Right atrium auricular region (tissue), 2 donors: ENCODE data around the gene TLCD2. TPM values are rescaled to one million over a fixed set of nuclear protein-coding genes. Genes with fewer than 3 reads are reported as not detected.
"Not testable (repeated sequence)": the region's sequence is repeated elsewhere in the genome, so short reads cannot be mapped to it uniquely, and the experiment has no call there.

Experiments
- DNase-seq: peaks from one replicate; pipeline ENCODE4 v3.0.0-alpha.2; 2019; ENCODE audit warnings: low spot score
- H3K27ac ChIP-seq, 2 donors: fragments of 200-600 bp; sonication (generic); 1 replicate in 1 of 2; 2 replicates in 1 of 2; pipeline ENCODE4 v1.5.1; 2016 to 2019
- H3K27me3 ChIP-seq, 2 donors: fragments of 200-600 bp; sonication (generic); one replicate each; pipeline versions ENCODE4 v1.5.1 to v1.6.0; 2017 to 2019
- H3K36me3 ChIP-seq: fragments of 200-600 bp; sonication (generic); one replicate; pipeline ENCODE4 v1.5.1; 2016
- H3K4me1 ChIP-seq, 2 donors: fragments of 200-600 bp; sonication (generic); one replicate each; pipeline versions ENCODE4 v1.5.1 to v1.6.0; 2017 to 2019
- H3K4me3 ChIP-seq, 2 donors: fragments of 200-600 bp; sonication (generic); 1 replicate in 1 of 2; 2 replicates in 1 of 2; pipeline ENCODE4 v1.5.1; 2017 to 2019; ENCODE audit warnings: mild to moderate bottlenecking in 1 of 2, moderate library complexity in 1 of 2
- H3K9me3 ChIP-seq, 2 donors: fragments of 200-600 bp; sonication (generic); one replicate each; pipeline ENCODE4 v1.5.1; 2019
- total RNA-seq, 2 donors: library from RNA; depleted of rRNA; stranded (reverse); fragments of >200 nt; gene quantifications; one replicate each; pipeline ENCODE4 v1.1.0, GENCODE V29; 2016
- TF ChIP-seq, protein P1 (sequence below), 2 donors: fragments of 200-600 bp; sonication (generic); IDR thresholded peaks; one replicate each; pipeline ENCODE4 v1.5.1; 2019; ENCODE audit warnings: antibody characterized with exemption in 2 of 2

TLCD2 gene
- total RNA-seq, 2 donors from 2014 or later = 1.1 to 3.7 TPM

- DNase-seq = no peak
- H3K4me1 ChIP-seq = no peaks in the 10 kb centered on the region
- no peak overlapping the region for H3K27ac ChIP-seq
- H3K36me3 ChIP-seq = no peaks in the 10 kb centered on the region
- H3K4me3 ChIP-seq = no peak overlapping the region
- TF ChIP-seq, protein P1, sequence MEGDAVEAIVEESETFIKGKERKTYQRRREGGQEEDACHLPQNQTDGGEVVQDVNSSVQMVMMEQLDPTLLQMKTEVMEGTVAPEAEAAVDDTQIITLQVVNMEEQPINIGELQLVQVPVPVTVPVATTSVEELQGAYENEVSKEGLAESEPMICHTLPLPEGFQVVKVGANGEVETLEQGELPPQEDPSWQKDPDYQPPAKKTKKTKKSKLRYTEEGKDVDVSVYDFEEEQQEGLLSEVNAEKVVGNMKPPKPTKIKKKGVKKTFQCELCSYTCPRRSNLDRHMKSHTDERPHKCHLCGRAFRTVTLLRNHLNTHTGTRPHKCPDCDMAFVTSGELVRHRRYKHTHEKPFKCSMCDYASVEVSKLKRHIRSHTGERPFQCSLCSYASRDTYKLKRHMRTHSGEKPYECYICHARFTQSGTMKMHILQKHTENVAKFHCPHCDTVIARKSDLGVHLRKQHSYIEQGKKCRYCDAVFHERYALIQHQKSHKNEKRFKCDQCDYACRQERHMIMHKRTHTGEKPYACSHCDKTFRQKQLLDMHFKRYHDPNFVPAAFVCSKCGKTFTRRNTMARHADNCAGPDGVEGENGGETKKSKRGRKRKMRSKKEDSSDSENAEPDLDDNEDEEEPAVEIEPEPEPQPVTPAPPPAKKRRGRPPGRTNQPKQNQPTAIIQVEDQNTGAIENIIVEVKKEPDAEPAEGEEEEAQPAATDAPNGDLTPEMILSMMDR (IDR thresholded peaks at IDR 0.05) = no peak
- no peaks in the 10 kb centered on the region for H3K9me3 ChIP-seq
- H3K27me3 ChIP-seq = no peaks in the 10 kb centered on the region
These were observed 35.4 kb upstream of the TLCD2 start for GRCh38 chr17:1745513-1746020.

DNA sequence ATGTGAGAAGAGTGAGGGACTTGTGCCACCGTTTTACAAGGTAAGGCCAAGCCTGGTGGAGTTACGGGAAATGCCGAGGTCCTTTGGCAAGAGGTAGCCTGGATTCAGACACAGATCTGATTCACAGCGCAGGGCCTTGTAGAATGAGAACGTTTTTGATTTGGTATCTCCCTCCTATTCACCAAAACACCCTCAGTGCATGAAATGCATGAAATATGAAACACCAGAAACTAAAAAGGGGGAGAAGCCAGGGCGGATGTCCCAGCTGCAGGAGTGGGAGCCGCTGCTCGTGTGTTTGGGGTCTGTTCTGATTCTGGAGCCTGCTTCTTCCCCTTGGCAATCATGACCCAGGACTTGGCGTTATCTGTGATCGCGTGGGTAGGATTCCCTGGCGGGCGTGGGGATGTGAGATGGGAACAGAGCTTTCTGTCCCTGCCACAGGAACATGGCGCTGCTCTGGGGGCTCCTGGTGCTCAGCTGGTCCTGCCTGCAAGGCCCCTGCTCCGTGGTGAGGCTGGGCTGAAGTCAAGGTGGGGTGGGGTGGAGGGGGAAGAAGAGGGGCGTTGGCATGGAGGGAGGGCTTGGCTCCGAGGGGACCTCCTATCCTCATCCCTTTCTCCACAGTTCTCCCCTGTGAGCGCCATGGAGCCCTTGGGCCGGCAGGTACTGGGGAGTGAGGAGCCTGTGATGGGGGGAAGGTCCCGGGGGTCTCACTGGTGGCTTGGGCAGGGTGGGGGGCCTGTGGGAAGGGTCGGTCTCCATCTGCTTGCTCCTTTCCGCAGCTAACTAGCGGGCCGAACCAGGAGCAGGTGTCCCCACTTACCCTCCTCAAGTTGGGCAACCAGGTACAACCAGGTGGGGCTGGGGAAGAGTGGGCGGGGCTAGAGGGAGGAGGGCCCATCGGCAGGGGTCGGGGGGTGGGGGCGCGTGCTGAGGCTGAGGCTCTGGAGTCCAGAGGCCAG, 34.7 kb upstream of the TLCD2 start:
- H3K4me1 ChIP-seq = no peaks in the 10 kb centered on the region
- H3K27me3 ChIP-seq = no peaks in the 10 kb centered on the region
- H3K36me3 ChIP-seq = no peaks in the 10 kb centered on the region
- TF ChIP-seq, protein P1 (IDR thresholded peaks at IDR 0.05) = no peak
- no peak for DNase-seq
- peak overlapping the region in 1 of 2 donors; percentile 35 for H3K27ac ChIP-seq
- no peaks in the 10 kb centered on the region for H3K9me3 ChIP-seq
- no peak overlapping the region for H3K4me3 ChIP-seq

DNA sequence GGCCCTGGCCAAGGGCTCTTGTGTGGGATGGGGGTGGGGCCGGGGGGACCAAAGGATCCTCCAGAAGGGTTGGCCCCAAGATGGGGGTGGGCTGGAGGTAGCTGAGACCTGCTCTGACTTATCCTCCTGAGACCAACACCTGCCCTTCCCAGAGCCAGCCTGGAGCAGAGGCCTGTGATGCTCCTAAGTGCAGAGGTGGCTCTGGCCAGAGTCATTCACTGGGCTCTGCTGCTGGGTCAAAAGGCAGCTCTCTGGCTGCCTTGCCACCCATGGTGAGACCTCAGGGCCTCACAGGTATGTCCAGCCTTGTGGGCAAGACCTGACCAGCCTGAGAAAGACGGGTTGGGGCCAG, 32.9 kb upstream of the TLCD2 start:
- Histone ChIP-seq H3K4me1 (peaks cover 0 to 1% of the 10 kb centered on the region in 2 donors), H3K27ac (no peak overlapping the region), H3K36me3 (no peaks in the 10 kb centered on the region), H3K9me3 (no peaks in the 10 kb centered on the region), H3K27me3 (no peaks in the 10 kb centered on the region), H3K4me3 (no peak overlapping the region)
- no peak for DNase-seq
- TF ChIP-seq, protein P1 (IDR thresholded peaks at IDR 0.05) = no peak

DNA sequence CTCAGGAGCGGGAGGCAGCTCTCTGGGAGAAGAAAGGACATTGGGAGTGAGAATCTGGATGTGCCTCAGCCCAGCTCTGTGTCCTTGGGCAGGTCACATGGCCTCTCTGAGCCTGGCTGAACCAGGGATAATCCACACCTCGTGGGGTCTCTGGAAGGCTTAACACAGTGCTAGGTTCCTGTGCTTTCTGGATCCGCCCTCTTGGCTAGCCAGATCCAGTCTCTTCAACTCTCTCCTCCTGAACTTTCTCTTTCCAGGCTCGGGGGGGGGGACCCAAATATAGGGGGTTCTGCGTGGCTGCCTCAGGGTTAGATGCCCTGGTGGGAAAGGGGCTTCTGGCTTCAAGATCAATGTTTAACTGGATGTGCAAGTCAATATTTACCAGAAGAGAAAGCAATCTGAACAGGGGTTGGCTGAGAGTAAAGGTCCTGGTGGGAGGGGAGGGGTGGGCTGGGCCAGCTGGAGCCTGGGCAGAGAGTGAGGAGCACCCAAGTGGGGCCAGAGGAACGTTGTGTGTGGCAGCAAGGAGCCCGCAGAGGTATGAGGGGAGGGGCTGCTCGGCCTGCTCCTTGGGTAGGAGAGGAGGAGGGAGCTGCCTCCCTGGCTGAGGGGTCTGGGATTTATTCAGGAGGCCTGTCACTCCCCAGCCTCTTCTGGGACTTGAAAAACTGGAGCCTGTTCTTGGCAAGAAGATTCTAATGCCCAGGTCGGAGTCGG, 32.4 kb upstream of the TLCD2 start, which contains the start of gene SERPINF2:
TSS of gene SERPINF2 (plus strand) at position 501 of the 717 bp plus-strand sequence. CDS start 2,125 bp downstream, outside the sequence.
- TF ChIP-seq, protein P1 (IDR thresholded peaks at IDR 0.05) = no peak
- Histone ChIP-seq H3K36me3 (peaks cover 5% of the 10 kb centered on the region), H3K9me3 (no peaks in the 10 kb centered on the region), H3K4me1 (peaks cover 0 to 7% of the 10 kb centered on the region in 2 donors), H3K27ac (no peak within 1 kb of the TSS), H3K27me3 (no peaks in the 10 kb centered on the region), H3K4me3 (no peak within 1 kb of the TSS)
- DNase-seq = no peak

DNA sequence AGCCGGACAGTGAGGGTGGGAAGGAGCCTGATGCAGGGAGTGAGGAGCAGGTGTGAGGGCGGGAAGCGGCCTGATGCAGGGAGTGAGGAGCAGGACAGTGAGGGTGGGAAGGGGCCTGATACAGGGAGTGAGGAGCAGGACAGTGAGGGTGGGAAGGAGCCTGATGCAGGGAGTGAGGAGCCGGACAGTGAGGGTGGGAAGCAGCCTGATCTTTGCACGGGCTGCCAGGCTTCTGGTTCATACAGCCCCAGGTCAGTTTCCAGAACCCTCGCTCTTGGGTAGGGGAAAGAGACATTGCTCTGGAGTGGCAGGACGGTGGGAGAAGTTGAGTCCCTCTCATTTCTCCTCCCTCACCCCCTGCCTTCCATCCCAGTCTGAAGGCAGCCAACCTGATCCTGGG, 31.7 kb upstream of the TLCD2 start:
- H3K4me1 ChIP-seq = peaks cover 0 to 13% of the 10 kb centered on the region in 2 donors
- not testable (repeated sequence) for H3K36me3 ChIP-seq, H3K27me3 ChIP-seq, H3K27ac ChIP-seq, H3K9me3 ChIP-seq, DNase-seq, H3K4me3 ChIP-seq
